Bronchial epithelial cell (primary cell): ENCODE measurements around the gene RIPK3. TPM values are rescaled to one million over a fixed set of nuclear protein-coding genes. Genes with fewer than 3 reads are reported as not detected.

Experiments
- DNase-seq: peaks from one replicate; pipeline ENCODE4 v3.0.0-alpha.2; 2010; ENCODE audit warnings: low read depth
- FAIRE-seq: peaks from 2 replicates; lab custom pipeline; 2011; peaks lifted over from hg19 to GRCh38; lab: Jason Lieb, UNC
- H3K27me3 ChIP-seq: 2 replicates; pipeline ENCODE4 v1.5.1; 2011; ENCODE audit warnings: low read length; ENCODE audit not compliant: control insufficient read depth, insufficient read depth
- H3K36me3 ChIP-seq: 2 replicates; pipeline ENCODE4 v1.5.1; 2011; ENCODE audit warnings: low read length; ENCODE audit not compliant: control insufficient read depth, insufficient read depth
- H3K4me3 ChIP-seq: 2 replicates; pipeline ENCODE4 v1.5.1; 2011; ENCODE audit warnings: mild to moderate bottlenecking, low read depth, low read length, control low read depth
- total RNA-seq: library from RNA; depleted of rRNA; stranded (reverse); fragments of >200 nt; gene quantifications from 2 replicates; pipeline ENCODE4 v1.2.1, GENCODE V29; 2014
- TF ChIP-seq, protein P1 (sequence below): IDR thresholded peaks from 2 replicates; pipeline ENCODE4 v1.5.1; 2011; ENCODE audit warnings: mild to moderate bottlenecking, moderate library complexity, low read length, control low read depth, inconsistent platforms; ENCODE audit not compliant: insufficient read depth, severe bottlenecking

Gene RIPK3
- total RNA-seq, 1 donor from 2014 or later: 2.4 TPM

DNA sequence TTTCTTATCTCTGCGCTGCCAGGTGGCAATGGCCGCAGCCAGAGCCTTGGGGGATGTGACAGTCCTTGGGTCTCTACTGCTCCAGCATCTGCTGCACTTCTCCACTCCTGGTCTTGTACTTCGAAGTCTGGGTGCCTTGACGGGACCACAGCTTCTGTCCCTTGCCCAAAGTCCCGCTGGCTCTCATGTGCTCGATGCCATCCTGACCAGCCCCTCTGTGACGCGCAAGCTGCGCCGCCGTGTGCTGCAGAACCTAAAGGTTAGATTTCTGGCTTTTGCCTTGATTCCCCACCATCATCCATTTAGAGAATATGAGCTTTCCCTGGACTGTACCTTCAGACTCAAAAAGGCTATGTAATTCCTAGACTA, 35.8 kb downstream of the RIPK3 start:
- no peak for FAIRE-seq
- DNase-seq: no peak
- H3K4me3 ChIP-seq: no peak overlapping the region
- peaks cover 33% of the 10 kb centered on the region for H3K36me3 ChIP-seq
- no peaks in the 10 kb centered on the region for H3K27me3 ChIP-seq
- TF ChIP-seq, protein P1, sequence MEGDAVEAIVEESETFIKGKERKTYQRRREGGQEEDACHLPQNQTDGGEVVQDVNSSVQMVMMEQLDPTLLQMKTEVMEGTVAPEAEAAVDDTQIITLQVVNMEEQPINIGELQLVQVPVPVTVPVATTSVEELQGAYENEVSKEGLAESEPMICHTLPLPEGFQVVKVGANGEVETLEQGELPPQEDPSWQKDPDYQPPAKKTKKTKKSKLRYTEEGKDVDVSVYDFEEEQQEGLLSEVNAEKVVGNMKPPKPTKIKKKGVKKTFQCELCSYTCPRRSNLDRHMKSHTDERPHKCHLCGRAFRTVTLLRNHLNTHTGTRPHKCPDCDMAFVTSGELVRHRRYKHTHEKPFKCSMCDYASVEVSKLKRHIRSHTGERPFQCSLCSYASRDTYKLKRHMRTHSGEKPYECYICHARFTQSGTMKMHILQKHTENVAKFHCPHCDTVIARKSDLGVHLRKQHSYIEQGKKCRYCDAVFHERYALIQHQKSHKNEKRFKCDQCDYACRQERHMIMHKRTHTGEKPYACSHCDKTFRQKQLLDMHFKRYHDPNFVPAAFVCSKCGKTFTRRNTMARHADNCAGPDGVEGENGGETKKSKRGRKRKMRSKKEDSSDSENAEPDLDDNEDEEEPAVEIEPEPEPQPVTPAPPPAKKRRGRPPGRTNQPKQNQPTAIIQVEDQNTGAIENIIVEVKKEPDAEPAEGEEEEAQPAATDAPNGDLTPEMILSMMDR: no peak

DNA sequence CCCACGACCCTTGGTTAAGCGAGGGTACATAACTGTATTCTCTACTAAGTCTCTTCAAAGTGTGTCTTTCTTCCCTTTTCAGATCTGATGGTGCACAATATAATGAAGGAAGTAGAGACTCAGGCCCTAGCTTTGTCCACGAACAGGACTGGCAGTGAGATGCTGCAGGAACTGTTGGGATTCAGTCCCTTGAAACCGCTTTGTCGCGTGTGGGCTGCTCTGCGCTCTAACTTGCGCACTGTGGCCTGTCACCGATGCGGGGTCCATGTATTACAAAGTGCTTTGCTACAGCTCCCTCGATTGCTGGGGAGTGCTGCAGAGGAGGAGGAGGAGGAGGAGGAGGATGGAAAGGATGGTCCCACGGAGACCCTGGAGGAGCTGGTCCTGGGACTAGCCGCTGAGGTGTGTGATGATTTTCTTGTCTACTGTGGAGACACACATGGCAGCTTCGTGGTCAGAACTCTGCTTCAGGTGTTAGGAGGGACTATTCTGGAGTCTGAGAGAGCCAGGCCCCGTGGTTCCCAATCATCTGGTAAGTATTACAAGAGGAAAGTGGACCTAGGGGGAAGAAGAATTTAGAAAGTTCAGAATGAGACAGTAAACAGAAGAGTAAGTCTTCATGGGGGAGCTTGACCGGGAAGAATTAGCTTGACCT, 39.3 kb downstream of the RIPK3 start:
- Histone ChIP-seq H3K4me3 (peak overlapping the region; percentile 73), H3K27me3 (no peaks in the 10 kb centered on the region), H3K36me3 (peaks cover 33% of the 10 kb centered on the region)
- no peak for DNase-seq
- no peak for FAIRE-seq
- TF ChIP-seq, protein P1: no peak

DNA sequence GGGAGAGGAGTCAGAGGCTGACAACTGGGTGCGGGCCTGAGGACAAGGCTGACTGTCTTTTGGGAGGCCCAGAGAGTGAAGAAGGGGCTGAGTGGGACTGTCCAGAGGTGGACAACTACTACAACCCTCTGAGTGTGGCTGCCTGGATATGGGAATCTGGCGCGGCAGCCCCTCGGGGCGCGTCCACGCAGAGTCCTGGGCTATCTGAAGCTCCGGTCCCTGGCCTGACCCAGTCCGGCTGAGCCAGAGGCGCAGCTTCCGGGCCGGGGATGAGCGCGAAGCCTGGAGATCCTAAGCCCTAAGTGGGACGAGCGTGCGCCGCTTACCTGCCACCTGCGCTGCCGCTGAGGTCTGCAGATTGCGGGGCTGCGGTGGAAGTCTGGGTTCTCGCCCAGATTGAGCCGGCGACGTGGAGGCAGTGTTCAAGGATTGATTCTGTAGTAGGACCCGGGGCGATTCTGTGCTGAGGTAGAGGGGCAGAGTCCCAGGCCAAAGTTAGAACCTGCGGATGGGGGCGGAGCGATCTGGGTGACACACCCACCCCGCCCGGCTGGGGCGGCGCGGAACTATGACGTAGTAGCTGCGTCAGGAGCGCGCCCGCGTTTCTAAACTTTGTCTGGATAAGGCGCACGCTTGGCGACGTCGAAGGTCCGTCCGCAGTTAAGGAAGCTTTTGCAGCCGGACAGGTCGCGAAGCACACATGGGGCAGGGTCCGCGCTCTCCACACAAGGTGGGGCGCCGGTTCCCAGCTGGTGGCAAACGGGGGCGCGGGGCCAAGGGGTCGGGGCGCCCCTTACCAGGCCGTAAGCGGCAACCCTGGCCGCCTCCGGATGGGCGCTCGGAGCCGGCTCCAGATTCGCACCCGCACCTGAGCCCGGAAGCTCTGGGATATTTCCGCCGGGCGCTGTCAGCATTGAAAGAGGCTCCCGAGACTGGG, 40.3 kb downstream of the RIPK3 start, which contains the start of the genes DHRS1 and NOP9:
TSS of gene DHRS1 (minus strand) at position 526 of the 937 bp plus-strand sequence. CDS start 674 bp downstream, outside the sequence.
TSS of gene NOP9 (plus strand) at position 596 of the 937 bp plus-strand sequence. CDS start at position 701, 105 bp downstream.
- TF ChIP-seq, protein P1: no peak
- DNase-seq (peak; percentile 80), FAIRE-seq (no peak)
- Histone ChIP-seq H3K27me3 (no peaks in the 10 kb centered on the region), H3K4me3 (peak within 1 kb of the TSS; percentile 73), H3K36me3 (peaks cover 28% of the 10 kb centered on the region)

DNA sequence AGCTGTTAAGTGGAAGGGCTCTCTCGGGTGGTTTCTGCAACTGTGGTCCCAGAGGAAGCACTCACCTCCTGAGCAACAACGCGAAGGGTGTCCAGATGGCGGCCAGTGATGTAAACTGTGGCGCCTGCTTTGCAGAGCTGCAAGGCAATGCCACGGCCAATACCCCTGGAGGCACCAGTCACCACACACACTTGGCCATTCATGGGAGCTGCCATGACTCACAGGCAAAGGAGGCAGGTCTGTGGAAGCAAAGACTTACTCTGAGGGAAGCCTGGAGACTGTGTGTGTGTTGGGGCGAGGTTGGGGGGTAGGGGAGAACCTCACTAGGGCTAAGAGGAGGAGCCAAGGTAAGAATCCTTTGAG, 40.9 kb downstream of the RIPK3 start:
- FAIRE-seq (no peak), DNase-seq (peak; percentile 92)
- Histone ChIP-seq H3K4me3 (peak overlapping the region; percentile 73), H3K27me3 (no peaks in the 10 kb centered on the region), H3K36me3 (peaks cover 25% of the 10 kb centered on the region)
- TF ChIP-seq, protein P1: no peak

DNA sequence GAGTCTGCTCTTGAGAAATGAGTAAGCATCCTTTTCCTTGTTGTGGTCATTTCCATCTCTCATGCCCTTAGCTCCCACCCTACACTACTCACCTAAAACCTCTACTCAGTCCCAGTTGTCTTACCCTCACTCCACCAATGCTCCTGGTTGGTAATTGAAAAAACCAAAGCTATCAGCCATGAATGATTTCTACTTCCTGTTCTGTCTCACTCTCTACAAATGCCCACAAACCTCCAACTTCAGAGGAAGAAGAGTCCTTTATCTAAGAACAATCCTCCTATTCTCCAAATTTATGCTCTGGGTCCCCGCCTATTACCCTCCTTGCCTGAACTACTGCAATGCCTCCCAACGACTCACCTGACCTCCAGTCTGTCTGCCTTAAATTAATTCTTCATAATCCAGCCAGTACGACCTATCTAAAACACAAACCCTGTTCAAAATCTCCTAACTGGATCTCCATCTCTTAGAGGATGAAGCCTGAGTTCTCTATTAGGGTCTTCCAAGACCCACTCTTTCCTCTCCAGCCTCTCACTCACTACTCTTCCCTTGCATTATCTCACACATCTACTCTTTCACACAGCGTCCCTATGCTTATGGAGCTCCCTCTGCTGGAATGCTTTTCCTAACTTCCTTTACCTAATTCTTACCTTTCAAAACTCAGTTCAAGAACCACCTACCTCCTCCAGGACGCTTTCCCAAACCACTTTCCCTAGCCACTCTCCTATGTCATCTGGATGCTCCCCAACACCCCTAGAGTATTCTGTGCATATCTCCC, 42.4 kb downstream of the RIPK3 start:
- TF ChIP-seq, protein P1: peak; percentile 77
- Histone ChIP-seq H3K36me3 (peaks cover 22% of the 10 kb centered on the region), H3K27me3 (no peaks in the 10 kb centered on the region), H3K4me3 (no peak overlapping the region)
- peak; percentile 72 for DNase-seq
- no peak for FAIRE-seq
